ENCODE measurements around the gene BRCC3.
"Not testable (repeated sequence)": the region's sequence is repeated elsewhere in the genome, so short reads cannot be mapped to it uniquely, and the experiment has no call there.

- TF ChIP-seq, protein P1, sequence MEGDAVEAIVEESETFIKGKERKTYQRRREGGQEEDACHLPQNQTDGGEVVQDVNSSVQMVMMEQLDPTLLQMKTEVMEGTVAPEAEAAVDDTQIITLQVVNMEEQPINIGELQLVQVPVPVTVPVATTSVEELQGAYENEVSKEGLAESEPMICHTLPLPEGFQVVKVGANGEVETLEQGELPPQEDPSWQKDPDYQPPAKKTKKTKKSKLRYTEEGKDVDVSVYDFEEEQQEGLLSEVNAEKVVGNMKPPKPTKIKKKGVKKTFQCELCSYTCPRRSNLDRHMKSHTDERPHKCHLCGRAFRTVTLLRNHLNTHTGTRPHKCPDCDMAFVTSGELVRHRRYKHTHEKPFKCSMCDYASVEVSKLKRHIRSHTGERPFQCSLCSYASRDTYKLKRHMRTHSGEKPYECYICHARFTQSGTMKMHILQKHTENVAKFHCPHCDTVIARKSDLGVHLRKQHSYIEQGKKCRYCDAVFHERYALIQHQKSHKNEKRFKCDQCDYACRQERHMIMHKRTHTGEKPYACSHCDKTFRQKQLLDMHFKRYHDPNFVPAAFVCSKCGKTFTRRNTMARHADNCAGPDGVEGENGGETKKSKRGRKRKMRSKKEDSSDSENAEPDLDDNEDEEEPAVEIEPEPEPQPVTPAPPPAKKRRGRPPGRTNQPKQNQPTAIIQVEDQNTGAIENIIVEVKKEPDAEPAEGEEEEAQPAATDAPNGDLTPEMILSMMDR (IDR thresholded peaks at IDR 0.05; ENCODE audit: poor library complexity, severe bottlenecking) = not testable (repeated sequence)
- TF ChIP-seq RAD21 (conservative IDR thresholded peaks at IDR 0.05); POLR2AphosphoS5 (IDR thresholded peaks at IDR 0.05); TAF1 (IDR thresholded peaks at IDR 0.05; ENCODE audit: low read depth); EP300 (conservative IDR thresholded peaks at IDR 0.05; ENCODE audit: poor library complexity, severe bottlenecking); EZH2 (IDR thresholded peaks at IDR 0.05; ENCODE audit: borderline replicate concordance, insufficient read depth, low read length, poor library complexity, severe bottlenecking): not testable (repeated sequence)
- TF ChIP-seq, protein P2, sequence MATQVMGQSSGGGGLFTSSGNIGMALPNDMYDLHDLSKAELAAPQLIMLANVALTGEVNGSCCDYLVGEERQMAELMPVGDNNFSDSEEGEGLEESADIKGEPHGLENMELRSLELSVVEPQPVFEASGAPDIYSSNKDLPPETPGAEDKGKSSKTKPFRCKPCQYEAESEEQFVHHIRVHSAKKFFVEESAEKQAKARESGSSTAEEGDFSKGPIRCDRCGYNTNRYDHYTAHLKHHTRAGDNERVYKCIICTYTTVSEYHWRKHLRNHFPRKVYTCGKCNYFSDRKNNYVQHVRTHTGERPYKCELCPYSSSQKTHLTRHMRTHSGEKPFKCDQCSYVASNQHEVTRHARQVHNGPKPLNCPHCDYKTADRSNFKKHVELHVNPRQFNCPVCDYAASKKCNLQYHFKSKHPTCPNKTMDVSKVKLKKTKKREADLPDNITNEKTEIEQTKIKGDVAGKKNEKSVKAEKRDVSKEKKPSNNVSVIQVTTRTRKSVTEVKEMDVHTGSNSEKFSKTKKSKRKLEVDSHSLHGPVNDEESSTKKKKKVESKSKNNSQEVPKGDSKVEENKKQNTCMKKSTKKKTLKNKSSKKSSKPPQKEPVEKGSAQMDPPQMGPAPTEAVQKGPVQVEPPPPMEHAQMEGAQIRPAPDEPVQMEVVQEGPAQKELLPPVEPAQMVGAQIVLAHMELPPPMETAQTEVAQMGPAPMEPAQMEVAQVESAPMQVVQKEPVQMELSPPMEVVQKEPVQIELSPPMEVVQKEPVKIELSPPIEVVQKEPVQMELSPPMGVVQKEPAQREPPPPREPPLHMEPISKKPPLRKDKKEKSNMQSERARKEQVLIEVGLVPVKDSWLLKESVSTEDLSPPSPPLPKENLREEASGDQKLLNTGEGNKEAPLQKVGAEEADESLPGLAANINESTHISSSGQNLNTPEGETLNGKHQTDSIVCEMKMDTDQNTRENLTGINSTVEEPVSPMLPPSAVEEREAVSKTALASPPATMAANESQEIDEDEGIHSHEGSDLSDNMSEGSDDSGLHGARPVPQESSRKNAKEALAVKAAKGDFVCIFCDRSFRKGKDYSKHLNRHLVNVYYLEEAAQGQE (IDR thresholded peaks at IDR 0.05; ENCODE audit: borderline replicate concordance) = not testable (repeated sequence)
These were observed 76.3 kb downstream of the BRCC3 start for GRCh38 chrX:155147612-155148011.
